Fibroblast of the aortic adventitia (primary cell): ENCODE data around the gene SH2D1B. TPM values are rescaled to one million over a fixed set of nuclear protein-coding genes. Genes with fewer than 3 reads are reported as not detected.

Experiments used
- DNase-seq: peaks from one replicate; pipeline ENCODE4 v3.0.0-alpha.2; 2010; ENCODE audit warnings: low read depth
- H3K4me3 ChIP-seq: 2 replicates; pipeline ENCODE4 v1.5.1; 2011; ENCODE audit warnings: low read depth, mild to moderate bottlenecking, control low read depth, low read length, moderate library complexity
- CTCF ChIP-seq: IDR thresholded peaks from 2 replicates; pipeline ENCODE4 v1.5.1; 2011; ENCODE audit warnings: mild to moderate bottlenecking, low read length, control low read depth, inconsistent platforms; ENCODE audit not compliant: insufficient read depth
- total RNA-seq: library from RNA; depleted of rRNA; stranded (reverse); fragments of >200 nt; gene quantifications from 2 replicates; pipeline ENCODE4 v1.2.3, GENCODE V29; 2012; ENCODE audit warnings: low replicate concordance

The SH2D1B gene
- total RNA-seq, 1 donor, result under 0.01 TPM

- no peak for TF ChIP-seq CTCF
- H3K4me3 ChIP-seq, result no peak overlapping the region
- no peak for DNase-seq
These were observed 22.7 kb downstream of the SH2D1B start for GRCh38 chr1:162389021-162389818.

- TF ChIP-seq CTCF, result no peak
- no peak overlapping the region for H3K4me3 ChIP-seq
- no peak for DNase-seq
These were observed 23.3 kb downstream of the SH2D1B start for GRCh38 chr1:162388615-162389014.

GRCh38 chr1:162388083-162388594, 23.8 kb downstream of the SH2D1B start:
- H3K4me3 ChIP-seq, result no peak overlapping the region
- DNase-seq, result no peak
- no peak for TF ChIP-seq CTCF

GRCh38 chr1:162387226-162388082, 24.5 kb downstream of the SH2D1B start:
- no peak for DNase-seq
- no peak overlapping the region for H3K4me3 ChIP-seq

GRCh38 chr1:162386292-162387225, 25.4 kb downstream of the SH2D1B start:
- TF ChIP-seq CTCF, result no peak
- no peak for DNase-seq
- H3K4me3 ChIP-seq, result no peak overlapping the region

More at GRCh38 chr1:162387226-162388082, 24.5 kb downstream of the SH2D1B start:
- no peak for TF ChIP-seq CTCF

- no peak for TF ChIP-seq CTCF
- no peak for DNase-seq
- no peak overlapping the region for H3K4me3 ChIP-seq
These were observed 26.2 kb downstream of the SH2D1B start for GRCh38 chr1:162385702-162386101.
